OCI-LY7 (cell line): ENCODE measurements around the gene GOLPH3L. TPM values are rescaled to one million over a fixed set of nuclear protein-coding genes. Genes with fewer than 3 reads are reported as not detected.
"Not testable (repeated sequence)": the region's sequence is repeated elsewhere in the genome, so short reads cannot be mapped to it uniquely, and the experiment has no call there.

ENCODE experiments used
- BruUV-seq: library from RNA; stranded (reverse); fragments of 400-500 nt; replicated peaks from 2 replicates; lab custom pipeline; 2021; lab: Mats Ljungman, UMichigan
- CTCF ChIA-PET: fragments of 300-600 bp; sonication (Branson Sonifier 250); formaldehyde crosslinking; loops from one replicate; lab custom pipeline; 2022; ENCODE audit warnings: antibody characterized with exemption; ENCODE audit not compliant: unreplicated experiment; lab: Charles Lee
- POLR2A ChIA-PET: fragments of 300-600 bp; sonication (Branson Sonifier 250); formaldehyde crosslinking; loops from one replicate; lab custom pipeline; 2022; ENCODE audit warnings: antibody characterized with exemption; lab: Charles Lee
- DNase-seq: peaks from one replicate; pipeline ENCODE4 v3.0.0-alpha.2; 2015; ENCODE audit warnings: low spot score
- H2AFZ ChIP-seq: fragments of 200-600 bp; sonication (generic), shearing (Covaris generic); 2 replicates; pipeline ENCODE4 v1.6.1; 2014; ENCODE audit warnings: mild to moderate bottlenecking, antibody characterized with exemption, low read length, moderate library complexity
- H3K27ac ChIP-seq: fragments of 200-600 bp; sonication (generic); 2 replicates; pipeline ENCODE4 v1.5.1; 2014; ENCODE audit warnings: mixed run types, low read depth, mild to moderate bottlenecking, moderate library complexity, low read length, inconsistent platforms; ENCODE audit not compliant: poor library complexity, severe bottlenecking
- H3K36me3 ChIP-seq: fragments of 200-600 bp; sonication (generic); 2 replicates; pipeline ENCODE4 v1.6.1; 2014; ENCODE audit warnings: mild to moderate bottlenecking, antibody characterized with exemption, low read length, moderate library complexity, mixed read lengths; ENCODE audit not compliant: insufficient read depth
- H3K4me1 ChIP-seq: fragments of 200-600 bp; sonication (generic); 2 replicates; pipeline ENCODE4 v1.5.1; 2014; ENCODE audit warnings: mild to moderate bottlenecking, low read length; ENCODE audit not compliant: insufficient read depth, poor library complexity, severe bottlenecking
- H3K4me2 ChIP-seq: fragments of 200-600 bp; sonication (generic); 2 replicates; pipeline ENCODE4 v1.6.1; 2014; ENCODE audit warnings: mild to moderate bottlenecking, low read length
- H3K4me3 ChIP-seq: fragments of 200-600 bp; sonication (generic); 2 replicates; pipeline ENCODE4 v1.5.1; 2014; ENCODE audit warnings: mild to moderate bottlenecking, low read depth, low read length; ENCODE audit not compliant: poor library complexity, severe bottlenecking
- H3K79me2 ChIP-seq: fragments of 200-600 bp; sonication (generic); 2 replicates; pipeline ENCODE4 v1.6.1; 2016; ENCODE audit warnings: low read depth, mild to moderate bottlenecking, low read length, moderate library complexity, mixed read lengths; ENCODE audit not compliant: insufficient read depth
- H3K9me2 ChIP-seq: fragments of 200-600 bp; sonication (generic); 2 replicates; pipeline ENCODE4 v1.6.1; 2016; ENCODE audit warnings: mild to moderate bottlenecking, low read length, mixed read lengths; ENCODE audit not compliant: insufficient read depth
- H3K9me3 ChIP-seq: fragments of 200-600 bp; sonication (generic); 2 replicates; pipeline ENCODE4 v1.6.1; 2014; ENCODE audit warnings: mild to moderate bottlenecking, mixed run types, low read length, mixed read lengths
- H4K20me1 ChIP-seq: fragments of 200-600 bp; sonication (generic); 2 replicates; pipeline ENCODE4 v1.6.1; 2014; ENCODE audit warnings: mild to moderate bottlenecking, antibody characterized with exemption, low read length, moderate library complexity, mixed read lengths; ENCODE audit not compliant: insufficient read depth
- EZH2phosphoT487 ChIP-seq: fragments of 200-600 bp; sonication (generic); IDR thresholded peaks from 2 replicates; pipeline ENCODE4 v1.6.1; 2018; ENCODE audit warnings: low read depth, borderline replicate concordance, mild to moderate bottlenecking, mixed run types, antibody characterized with exemption, low read length, moderate library complexity, mixed read lengths
- intact Hi-C: fragments of 100-400 bp; cut with micrococcal nuclease; formaldehyde crosslinking; loops from one replicate; pipeline ENCODE4 v1.10.0; 2022; ENCODE audit not compliant: unreplicated experiment
- total RNA-seq, 2 experiments: library from RNA; depleted of rRNA in 1 of 2; stranded (reverse); fragments of >200 nt in 1 of 2; shearing (Covaris generic) in 1 of 2; gene quantifications; 2 replicates each; pipeline ENCODE4 v1.2.3, GENCODE V29; 2014 to 2022
- TF ChIP-seq, protein P1 (sequence below): fragments of 200-600 bp; sonication (generic); conservative IDR thresholded peaks from 2 replicates; pipeline ENCODE4 v1.5.1; 2014; ENCODE audit warnings: mild to moderate bottlenecking, antibody characterized with exemption, low read length, moderate library complexity, mixed read lengths

The GOLPH3L gene
- total RNA-seq, 2 experiments from 2014 or later: 6.2 to 29.0 TPM

DNA sequence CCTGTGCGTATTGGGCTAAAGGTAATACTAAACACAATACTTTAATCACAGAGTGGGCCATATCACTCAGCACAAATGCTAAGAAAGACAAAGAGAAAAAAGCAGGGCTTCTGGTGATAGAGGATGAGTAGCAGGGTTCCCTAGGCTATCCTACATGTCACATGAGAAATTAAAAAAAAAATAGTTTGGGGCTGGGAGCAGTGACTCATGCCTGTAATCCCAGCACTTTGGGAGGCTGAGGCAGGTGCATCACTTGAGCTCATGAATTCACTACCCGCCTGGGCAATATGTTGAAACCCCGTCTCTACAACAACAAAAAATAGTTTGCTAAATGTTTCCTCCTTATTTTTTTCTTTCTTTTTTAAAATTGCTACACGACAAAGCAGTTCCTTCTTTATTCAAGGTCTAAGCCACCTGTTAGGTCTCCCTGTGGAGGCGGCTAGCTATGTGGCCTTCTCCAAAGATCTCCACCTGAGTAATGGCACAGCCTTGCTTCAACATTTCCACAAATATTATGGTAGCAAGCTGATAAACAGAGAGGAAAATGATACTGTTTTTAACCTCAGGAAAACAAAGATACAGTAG lies 69.0 kb downstream of the GOLPH3L start:
- H3K9me3 ChIP-seq: no peaks in the 10 kb centered on the region
- no peak overlapping the region for H2AFZ ChIP-seq
- peak overlapping the region; percentile 79 for H3K27ac ChIP-seq
- CTCF ChIA-PET: no interaction called here
- H3K9me2 ChIP-seq: no peaks in the 10 kb centered on the region
- peak overlapping the region; percentile 88 for H3K4me2 ChIP-seq
- POLR2A ChIA-PET: interaction anchor here (0.6 to 2.7 kb wide), 12 partner anchors 14 to 96 kb away, joined by 3 to 8 read pairs (median 3); partner anchors contain the start of gene MCL1
- H3K4me3 ChIP-seq: peak overlapping the region; percentile 89
- intact Hi-C loops: loop anchor here (5.0 to 10.0 kb wide), 3 partner anchors 143 to 349 kb away; partner anchors contain the start of genes SETDB1 and TARS2
- 0 out of 2 replicates have a peak, but pooled peaks cover 8% of the 10 kb centered on the region for H4K20me1 ChIP-seq
- TF ChIP-seq, protein P1, sequence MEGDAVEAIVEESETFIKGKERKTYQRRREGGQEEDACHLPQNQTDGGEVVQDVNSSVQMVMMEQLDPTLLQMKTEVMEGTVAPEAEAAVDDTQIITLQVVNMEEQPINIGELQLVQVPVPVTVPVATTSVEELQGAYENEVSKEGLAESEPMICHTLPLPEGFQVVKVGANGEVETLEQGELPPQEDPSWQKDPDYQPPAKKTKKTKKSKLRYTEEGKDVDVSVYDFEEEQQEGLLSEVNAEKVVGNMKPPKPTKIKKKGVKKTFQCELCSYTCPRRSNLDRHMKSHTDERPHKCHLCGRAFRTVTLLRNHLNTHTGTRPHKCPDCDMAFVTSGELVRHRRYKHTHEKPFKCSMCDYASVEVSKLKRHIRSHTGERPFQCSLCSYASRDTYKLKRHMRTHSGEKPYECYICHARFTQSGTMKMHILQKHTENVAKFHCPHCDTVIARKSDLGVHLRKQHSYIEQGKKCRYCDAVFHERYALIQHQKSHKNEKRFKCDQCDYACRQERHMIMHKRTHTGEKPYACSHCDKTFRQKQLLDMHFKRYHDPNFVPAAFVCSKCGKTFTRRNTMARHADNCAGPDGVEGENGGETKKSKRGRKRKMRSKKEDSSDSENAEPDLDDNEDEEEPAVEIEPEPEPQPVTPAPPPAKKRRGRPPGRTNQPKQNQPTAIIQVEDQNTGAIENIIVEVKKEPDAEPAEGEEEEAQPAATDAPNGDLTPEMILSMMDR: no peak
- TF ChIP-seq EZH2phosphoT487: no peak
- H3K4me1 ChIP-seq: peaks cover 28% of the 10 kb centered on the region
- H3K79me2 ChIP-seq: peaks cover 37% of the 10 kb centered on the region
- DNase-seq: no peak
- peaks cover 51% of the 10 kb centered on the region for H3K36me3 ChIP-seq
- no TSS peak for BruUV-seq

- intact Hi-C loops: loop anchor here (5.0 to 10.0 kb wide), 3 partner anchors 141 to 351 kb away; partner anchors contain the start of genes SETDB1 and TARS2
- Histone ChIP-seq H2AFZ (no peak overlapping the region), H3K4me3 (no peak overlapping the region), H3K9me2 (no peaks in the 10 kb centered on the region), H3K36me3 (peaks cover 68% of the 10 kb centered on the region), H4K20me1 (0 out of 2 replicates have a peak, but pooled peaks cover 8% of the 10 kb centered on the region), H3K79me2 (peaks cover 40% of the 10 kb centered on the region), H3K9me3 (no peaks in the 10 kb centered on the region), H3K27ac (no peak overlapping the region), H3K4me1 (peaks cover 40% of the 10 kb centered on the region), H3K4me2 (no peak overlapping the region)
- no peak for DNase-seq
- TF ChIP-seq, protein P1: no peak
- TF ChIP-seq EZH2phosphoT487: no peak
- CTCF ChIA-PET: no interaction called here
- POLR2A ChIA-PET: interaction anchor here (0.6 kb wide), 1 partner anchor 136 kb away, joined by 3 read pairs; no protein-coding TSS in a partner anchor
- no TSS peak for BruUV-seq
Observed at GRCh38 chr1:150626150-150626549, 70.8 kb downstream of the GOLPH3L start.

GRCh38 chr1:150624546-150624945 lies 72.4 kb downstream of the GOLPH3L start:
- peaks cover 84% of the 10 kb centered on the region for H3K36me3 ChIP-seq
- H2AFZ ChIP-seq, H4K20me1 ChIP-seq, H3K27ac ChIP-seq, H3K9me3 ChIP-seq, BruUV-seq, H3K4me2 ChIP-seq, H3K9me2 ChIP-seq, H3K4me3 ChIP-seq, CTCF ChIA-PET, DNase-seq: not testable (repeated sequence)
- H3K79me2 ChIP-seq: peaks cover 35% of the 10 kb centered on the region
- intact Hi-C loops: loop anchor here (10.0 kb wide), 2 partner anchors 140 to 300 kb away; partner anchors contain the start of genes SETDB1 and TARS2
- POLR2A ChIA-PET: interaction anchor here (1.1 kb wide), 1 partner anchor 61 kb away, joined by 3 read pairs; no protein-coding TSS in a partner anchor
- H3K4me1 ChIP-seq: peaks cover 44% of the 10 kb centered on the region

DNA sequence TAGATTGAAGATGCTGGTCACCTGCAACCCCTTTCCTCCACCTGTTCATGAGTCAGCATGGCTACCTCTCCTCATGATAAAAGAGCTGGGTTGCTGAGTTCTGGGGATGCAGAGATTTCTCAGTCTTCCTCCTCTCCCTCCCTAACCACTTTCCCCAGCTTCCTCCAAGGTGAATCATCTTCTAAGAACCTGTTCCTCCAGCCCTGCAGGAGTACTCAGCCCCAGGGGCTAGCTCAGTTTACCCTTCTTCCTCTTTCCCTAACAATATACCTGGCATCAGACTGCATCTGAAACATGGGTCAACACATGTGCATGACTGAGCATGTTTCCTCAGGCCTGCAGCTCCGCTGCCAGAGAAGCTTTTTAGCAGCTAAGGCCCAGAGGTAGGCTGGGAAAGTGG lies 72.8 kb downstream of the GOLPH3L start:
- intact Hi-C loops: loop anchor here (10.0 kb wide), 2 partner anchors 139 to 301 kb away; partner anchors contain the start of genes SETDB1 and TARS2
- BruUV-seq, DNase-seq, H3K4me2 ChIP-seq, H3K9me2 ChIP-seq, H2AFZ ChIP-seq, H3K27ac ChIP-seq, H3K9me3 ChIP-seq, H3K4me3 ChIP-seq, CTCF ChIA-PET, H4K20me1 ChIP-seq: not testable (repeated sequence)
- Histone ChIP-seq H3K36me3 (peaks cover 89% of the 10 kb centered on the region), H3K79me2 (peaks cover 35% of the 10 kb centered on the region), H3K4me1 (peaks cover 47% of the 10 kb centered on the region)
- POLR2A ChIA-PET: interaction anchor here (1.1 kb wide), 1 partner anchor 61 kb away, joined by 3 read pairs; no protein-coding TSS in a partner anchor
